Endodermal cell (in vitro differentiated cells): ENCODE data around the gene C7orf33. TPM values are rescaled to one million over a fixed set of nuclear protein-coding genes. Genes with fewer than 3 reads are reported as not detected.

Source experiments
- DNase-seq: peaks from one replicate; pipeline ENCODE4 v3.0.0-alpha.2; 2017
- H3K27ac ChIP-seq: 2 replicates; pipeline ENCODE4 v1.5.1; 2013; ENCODE audit warnings: mild to moderate bottlenecking, low read depth, low read length, moderate library complexity
- H3K27me3 ChIP-seq: 2 replicates; pipeline ENCODE4 v1.6.1; 2013; ENCODE audit warnings: mild to moderate bottlenecking, low read length, moderate library complexity; ENCODE audit not compliant: insufficient read depth, control insufficient read depth, poor library complexity, severe bottlenecking
- H3K36me3 ChIP-seq: 2 replicates; pipeline ENCODE4 v1.7.0; 2013; ENCODE audit warnings: mild to moderate bottlenecking, low read length, moderate library complexity; ENCODE audit not compliant: control insufficient read depth, insufficient read depth
- H3K4me1 ChIP-seq: one replicate; pipeline ENCODE4 v1.7.0; 2013; ENCODE audit warnings: low read length; ENCODE audit not compliant: control insufficient read depth, insufficient read depth
- H3K4me3 ChIP-seq: 2 replicates; pipeline ENCODE4 v1.5.1; 2013; ENCODE audit warnings: mild to moderate bottlenecking, low read length, moderate library complexity
- H3K9ac ChIP-seq: 2 replicates; pipeline ENCODE4 v1.6.1; 2013; ENCODE audit warnings: mild to moderate bottlenecking, low read length, moderate library complexity; ENCODE audit not compliant: poor library complexity, severe bottlenecking; ENCODE audit errors: extremely low read depth
- H3K9me3 ChIP-seq: 2 replicates; pipeline ENCODE4 v1.6.1; 2013; ENCODE audit warnings: mild to moderate bottlenecking, low read length, moderate library complexity; ENCODE audit not compliant: control insufficient read depth
- H3K27ac Mint-ChIP-seq: 2 replicates; pipeline ENCODE4 v1.8.0; 2020; ENCODE audit warnings: mixed read lengths
- H3K27me3 Mint-ChIP-seq: 2 replicates; pipeline ENCODE4 v1.8.0; 2021; ENCODE audit warnings: mild to moderate bottlenecking, mixed read lengths; ENCODE audit not compliant: insufficient read depth
- H3K36me3 Mint-ChIP-seq: 2 replicates; pipeline ENCODE4 v1.8.0; 2020; ENCODE audit warnings: low read depth, mixed read lengths
- H3K4me1 Mint-ChIP-seq: 2 replicates; pipeline ENCODE4 v1.8.0; 2020; ENCODE audit warnings: mixed read lengths
- H3K4me3 Mint-ChIP-seq: 2 replicates; pipeline ENCODE4 v1.8.0; 2020; ENCODE audit warnings: mild to moderate bottlenecking, moderate library complexity, mixed read lengths
- H3K9me3 Mint-ChIP-seq: 2 replicates; pipeline ENCODE4 v1.8.0; 2020; ENCODE audit warnings: mild to moderate bottlenecking, mixed read lengths
- WGBS, 2 experiments: methylation state at CpG; one replicate each; pipeline versions ENCODE4 v1.1.5 to v1.1.7; 2013; ENCODE audit warnings: missing lambda C conversion rate in 2 of 2, mixed read lengths in 1 of 2; ENCODE audit not compliant: insufficient coverage in 1 of 2, insufficient read length in 1 of 2; 5-methylcytosine and 5-hydroxymethylcytosine counted together
- total RNA-seq, 2 donors: library from RNA; stranded (reverse); fragmentation: NEBNext Ultra II Directional in 1 of 2; extraction: Animal tissue kit (Norgen Biotek cat#: 25700) in 1 of 2; gene quantifications; 2 replicates in 1 of 2; 3 replicates in 1 of 2; pipeline ENCODE4 v1.2.1, GENCODE V29; 2021
- TF ChIP-seq, protein P1 (sequence below): fragments of 200-600 bp; sonication (generic); conservative IDR thresholded peaks from 2 replicates; pipeline ENCODE4 v1.5.0; 2021; ENCODE audit warnings: antibody characterized with exemption, mild to moderate bottlenecking

Gene C7orf33
- total RNA-seq, 2 donors from 2014 or later = not detected

DNA sequence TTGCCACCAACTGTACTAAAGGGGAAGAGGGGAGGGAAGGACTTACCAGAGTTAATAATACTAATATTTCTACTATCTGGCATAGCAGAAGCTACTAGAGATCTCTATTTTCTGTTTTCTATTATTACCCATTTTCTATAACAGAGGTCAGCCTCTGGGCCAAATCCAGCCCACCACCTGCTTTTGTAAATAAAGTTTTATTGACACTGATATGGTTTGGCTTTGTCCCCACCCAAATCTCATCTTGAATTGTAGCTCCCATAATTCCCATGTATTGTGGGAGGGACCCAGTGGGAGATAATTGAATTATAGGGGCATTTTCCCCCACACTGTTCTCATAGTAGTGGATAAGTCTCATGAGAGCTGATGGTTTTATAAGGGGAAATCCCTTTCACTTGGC, 62.2 kb downstream of the C7orf33 start:
- H3K36me3 ChIP-seq = no peaks in the 10 kb centered on the region
- H3K4me1 Mint-ChIP-seq = peaks cover 13% of the 10 kb centered on the region
- no peaks in the 10 kb centered on the region for H3K27me3 ChIP-seq
- no peak overlapping the region for H3K27ac Mint-ChIP-seq
- no peaks in the 10 kb centered on the region for H3K9me3 ChIP-seq
- DNase-seq = no peak
- no peaks in the 10 kb centered on the region for H3K9me3 Mint-ChIP-seq
- peaks cover 2% of the 10 kb centered on the region for H3K27me3 Mint-ChIP-seq
- no peak overlapping the region for H3K4me3 ChIP-seq
- TF ChIP-seq, protein P1, sequence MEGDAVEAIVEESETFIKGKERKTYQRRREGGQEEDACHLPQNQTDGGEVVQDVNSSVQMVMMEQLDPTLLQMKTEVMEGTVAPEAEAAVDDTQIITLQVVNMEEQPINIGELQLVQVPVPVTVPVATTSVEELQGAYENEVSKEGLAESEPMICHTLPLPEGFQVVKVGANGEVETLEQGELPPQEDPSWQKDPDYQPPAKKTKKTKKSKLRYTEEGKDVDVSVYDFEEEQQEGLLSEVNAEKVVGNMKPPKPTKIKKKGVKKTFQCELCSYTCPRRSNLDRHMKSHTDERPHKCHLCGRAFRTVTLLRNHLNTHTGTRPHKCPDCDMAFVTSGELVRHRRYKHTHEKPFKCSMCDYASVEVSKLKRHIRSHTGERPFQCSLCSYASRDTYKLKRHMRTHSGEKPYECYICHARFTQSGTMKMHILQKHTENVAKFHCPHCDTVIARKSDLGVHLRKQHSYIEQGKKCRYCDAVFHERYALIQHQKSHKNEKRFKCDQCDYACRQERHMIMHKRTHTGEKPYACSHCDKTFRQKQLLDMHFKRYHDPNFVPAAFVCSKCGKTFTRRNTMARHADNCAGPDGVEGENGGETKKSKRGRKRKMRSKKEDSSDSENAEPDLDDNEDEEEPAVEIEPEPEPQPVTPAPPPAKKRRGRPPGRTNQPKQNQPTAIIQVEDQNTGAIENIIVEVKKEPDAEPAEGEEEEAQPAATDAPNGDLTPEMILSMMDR = no peak
- no peaks in the 10 kb centered on the region for H3K36me3 Mint-ChIP-seq
- peaks cover 3% of the 10 kb centered on the region for H3K4me1 ChIP-seq
- no peak overlapping the region for H3K27ac ChIP-seq
- no peak overlapping the region for H3K9ac ChIP-seq
- no peak overlapping the region for H3K4me3 Mint-ChIP-seq

DNA sequence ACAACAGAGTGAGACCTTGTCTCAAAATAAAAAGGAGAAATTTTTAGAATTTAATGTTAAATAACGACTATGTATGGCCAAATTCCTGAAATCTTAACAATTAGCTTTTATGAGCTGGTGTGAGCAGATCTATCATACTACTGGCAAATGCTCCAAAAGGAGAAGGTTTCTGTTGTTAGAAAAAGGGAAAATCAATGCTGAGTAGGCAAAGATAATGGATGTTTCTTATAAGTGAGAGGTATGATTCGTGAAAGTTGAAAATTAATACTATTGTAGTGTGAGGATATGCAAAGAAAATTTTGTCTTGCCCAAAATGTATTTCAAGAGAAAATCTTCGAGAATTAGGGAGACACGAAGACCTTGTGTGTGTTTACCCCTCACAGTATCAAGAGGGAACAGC, 67.4 kb downstream of the C7orf33 start:
- DNase-seq = no peak
- no peaks in the 10 kb centered on the region for H3K36me3 ChIP-seq
- TF ChIP-seq, protein P1 = no peak
- no peaks in the 10 kb centered on the region for H3K27me3 Mint-ChIP-seq
- H3K27me3 ChIP-seq = no peaks in the 10 kb centered on the region
- H3K9me3 ChIP-seq = no peaks in the 10 kb centered on the region
- H3K27ac Mint-ChIP-seq = no peak overlapping the region
- no peak overlapping the region for H3K4me3 ChIP-seq
- WGBS, 2 experiments = 89 to 90% methylated on average over 4 of the region's 4 CpGs
- H3K4me1 ChIP-seq = no peaks in the 10 kb centered on the region
- no peaks in the 10 kb centered on the region for H3K4me1 Mint-ChIP-seq
- no peaks in the 10 kb centered on the region for H3K36me3 Mint-ChIP-seq
- no peak overlapping the region for H3K27ac ChIP-seq
- no peaks in the 10 kb centered on the region for H3K9me3 Mint-ChIP-seq
- no peak overlapping the region for H3K9ac ChIP-seq
- H3K4me3 Mint-ChIP-seq = no peak overlapping the region

DNA sequence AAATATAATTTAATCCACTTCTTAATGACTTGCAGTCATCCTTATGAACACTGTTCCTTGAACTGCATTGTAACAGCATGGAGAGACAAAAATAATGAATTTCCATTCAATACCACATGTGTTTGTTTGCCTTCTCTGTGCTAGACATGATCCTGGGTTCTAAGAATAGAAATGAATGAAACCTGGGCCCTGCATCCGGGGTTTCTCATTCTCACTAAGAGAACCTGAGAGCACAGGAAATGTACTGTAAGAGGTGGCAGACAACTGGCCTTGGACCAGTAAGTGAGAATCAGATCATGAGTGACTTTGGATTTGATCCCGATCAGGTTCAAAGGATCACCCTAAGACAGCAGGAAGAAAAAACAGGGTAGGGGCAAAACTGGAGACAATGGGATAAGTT, 70.9 kb downstream of the C7orf33 start:
- no peaks in the 10 kb centered on the region for H3K9me3 ChIP-seq
- Mint-ChIP-seq H3K4me3 (no peak overlapping the region), H3K27me3 (no peaks in the 10 kb centered on the region), H3K36me3 (no peaks in the 10 kb centered on the region), H3K9me3 (no peaks in the 10 kb centered on the region), H3K4me1 (peaks cover under 1% of the 10 kb centered on the region), H3K27ac (no peak overlapping the region)
- no peaks in the 10 kb centered on the region for H3K27me3 ChIP-seq
- TF ChIP-seq, protein P1 = no peak
- H3K27ac ChIP-seq = no peak overlapping the region
- DNase-seq = no peak
- H3K4me3 ChIP-seq = no peak overlapping the region
- no peaks in the 10 kb centered on the region for H3K36me3 ChIP-seq
- H3K9ac ChIP-seq = no peak overlapping the region
- WGBS, 2 experiments = 95 to 100% methylated on average over 2 of the region's 2 CpGs
- no peaks in the 10 kb centered on the region for H3K4me1 ChIP-seq
